HepG2 (cell line): Measurements from ENCODE around the gene SSNA1.

Experiments
- CTCF ChIP-seq: sonication (generic); formaldehyde crosslinking; IDR thresholded peaks from 2 replicates; pipeline ENCODE4 v1.5.0; 2020; ENCODE audit warnings: mild to moderate bottlenecking, missing genetic modification reagents, moderate library complexity
- ELF1 ChIP-seq: sonication (generic); formaldehyde crosslinking; IDR thresholded peaks from 2 replicates; pipeline ENCODE4 v1.4.0; 2020; ENCODE audit warnings: missing genetic modification reagents
- GABPB1 ChIP-seq: IDR thresholded peaks from 2 replicates; pipeline ENCODE4 v1.6.1; 2016; ENCODE audit warnings: mild to moderate bottlenecking, missing genetic modification reagents, moderate library complexity, missing compliant biosample characterization
- HDAC2 ChIP-seq: sonication (generic); formaldehyde crosslinking; IDR thresholded peaks from 2 replicates; pipeline ENCODE4 v1.4.0; 2020; ENCODE audit warnings: missing genetic modification reagents
- NFE2L2 ChIP-seq: fragments of 150-350 bp; IDR thresholded peaks from 2 replicates; pipeline ENCODE4 v1.6.1; 2014; ENCODE audit warnings: low read length
- POLR2AphosphoS5 ChIP-seq: IDR thresholded peaks from 2 replicates; pipeline ENCODE4 v1.6.1; 2012; ENCODE audit warnings: low read depth, low read length
- PRDM15 ChIP-seq: sonication (generic); formaldehyde crosslinking; IDR thresholded peaks from 2 replicates; pipeline ENCODE4 v1.4.0; 2020; ENCODE audit warnings: missing genetic modification reagents
- SMAD3 ChIP-seq: sonication (generic); formaldehyde crosslinking; IDR thresholded peaks from 2 replicates; pipeline ENCODE4 v1.4.0; 2020; ENCODE audit warnings: missing genetic modification reagents
- SP2 ChIP-seq: sonication (generic); formaldehyde crosslinking; IDR thresholded peaks from 2 replicates; pipeline ENCODE4 v1.5.1; 2020; ENCODE audit warnings: mild to moderate bottlenecking, missing genetic modification reagents
- ZNF761 ChIP-seq: sonication (generic); formaldehyde crosslinking; conservative IDR thresholded peaks from 2 replicates; pipeline ENCODE4 v1.4.0; 2020; ENCODE audit warnings: mild to moderate bottlenecking, missing genetic modification reagents
- TF ChIP-seq, protein P1 (sequence below): sonication (generic); formaldehyde crosslinking; IDR thresholded peaks from 2 replicates; pipeline ENCODE4 v1.4.0; 2020; ENCODE audit warnings: mild to moderate bottlenecking, missing genetic modification reagents

DNA sequence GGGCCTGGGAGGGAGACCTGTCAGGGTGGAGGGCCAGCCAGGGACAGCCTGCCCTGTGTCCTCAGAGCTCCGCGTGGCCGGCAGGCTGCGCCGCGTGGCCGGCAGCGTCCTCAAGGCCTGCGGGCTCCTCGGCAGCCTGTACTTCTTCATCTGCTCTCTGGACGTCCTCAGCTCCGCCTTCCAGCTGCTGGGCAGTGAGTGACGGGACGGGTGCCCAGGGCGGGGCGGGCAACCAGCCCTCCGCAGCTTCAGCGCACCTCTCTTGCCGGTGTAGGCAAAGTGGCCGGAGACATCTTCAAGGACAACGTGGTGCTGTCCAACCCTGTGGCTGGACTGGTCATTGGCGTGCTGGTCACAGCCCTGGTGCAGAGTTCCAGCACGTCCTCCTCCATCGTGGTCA is 44.0 kb downstream of the SSNA1 start:
- no peak for TF ChIP-seq NFE2L2
- no peak for TF ChIP-seq CTCF (CRISPR knock-in tag)
- TF ChIP-seq HDAC2 (CRISPR knock-in tag): no peak
- TF ChIP-seq, protein P1, sequence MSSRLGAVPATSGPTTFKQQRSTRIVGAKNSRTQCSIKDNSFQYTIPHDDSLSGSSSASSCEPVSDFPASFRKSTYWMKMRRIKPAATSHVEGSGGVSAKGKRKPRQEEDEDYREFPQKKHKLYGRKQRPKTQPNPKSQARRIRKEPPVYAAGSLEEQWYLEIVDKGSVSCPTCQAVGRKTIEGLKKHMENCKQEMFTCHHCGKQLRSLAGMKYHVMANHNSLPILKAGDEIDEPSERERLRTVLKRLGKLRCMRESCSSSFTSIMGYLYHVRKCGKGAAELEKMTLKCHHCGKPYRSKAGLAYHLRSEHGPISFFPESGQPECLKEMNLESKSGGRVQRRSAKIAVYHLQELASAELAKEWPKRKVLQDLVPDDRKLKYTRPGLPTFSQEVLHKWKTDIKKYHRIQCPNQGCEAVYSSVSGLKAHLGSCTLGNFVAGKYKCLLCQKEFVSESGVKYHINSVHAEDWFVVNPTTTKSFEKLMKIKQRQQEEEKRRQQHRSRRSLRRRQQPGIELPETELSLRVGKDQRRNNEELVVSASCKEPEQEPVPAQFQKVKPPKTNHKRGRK: no peak
- TF ChIP-seq SP2 (CRISPR knock-in tag): no peak
- TF ChIP-seq ZNF761 (CRISPR knock-in tag): no peak
- no peak for TF ChIP-seq PRDM15 (CRISPR knock-in tag)
- TF ChIP-seq SMAD3 (CRISPR knock-in tag): no peak
- no peak for TF ChIP-seq POLR2AphosphoS5
- no peak for TF ChIP-seq ELF1 (CRISPR knock-in tag)
- TF ChIP-seq GABPB1 (CRISPR knock-in tag): no peak
